Anterior cingulate cortex (tissue), 58 donors: ENCODE data around the gene RRP1B.

ENCODE experiments used
- DNase-seq, 58 donors: peaks; one replicate each; lab custom pipeline; 2025; lab: John Stamatoyannopoulos, UW

RRP1B gene

GRCh38 chr21:43736224-43736883, 77.0 kb downstream of the RRP1B start:
- DNase-seq = no peak

GRCh38 chr21:43737158-43737950, 78.0 kb downstream of the RRP1B start:
- DNase-seq = peak in 2 of 58 donors; percentile 7 to 13

DNA sequence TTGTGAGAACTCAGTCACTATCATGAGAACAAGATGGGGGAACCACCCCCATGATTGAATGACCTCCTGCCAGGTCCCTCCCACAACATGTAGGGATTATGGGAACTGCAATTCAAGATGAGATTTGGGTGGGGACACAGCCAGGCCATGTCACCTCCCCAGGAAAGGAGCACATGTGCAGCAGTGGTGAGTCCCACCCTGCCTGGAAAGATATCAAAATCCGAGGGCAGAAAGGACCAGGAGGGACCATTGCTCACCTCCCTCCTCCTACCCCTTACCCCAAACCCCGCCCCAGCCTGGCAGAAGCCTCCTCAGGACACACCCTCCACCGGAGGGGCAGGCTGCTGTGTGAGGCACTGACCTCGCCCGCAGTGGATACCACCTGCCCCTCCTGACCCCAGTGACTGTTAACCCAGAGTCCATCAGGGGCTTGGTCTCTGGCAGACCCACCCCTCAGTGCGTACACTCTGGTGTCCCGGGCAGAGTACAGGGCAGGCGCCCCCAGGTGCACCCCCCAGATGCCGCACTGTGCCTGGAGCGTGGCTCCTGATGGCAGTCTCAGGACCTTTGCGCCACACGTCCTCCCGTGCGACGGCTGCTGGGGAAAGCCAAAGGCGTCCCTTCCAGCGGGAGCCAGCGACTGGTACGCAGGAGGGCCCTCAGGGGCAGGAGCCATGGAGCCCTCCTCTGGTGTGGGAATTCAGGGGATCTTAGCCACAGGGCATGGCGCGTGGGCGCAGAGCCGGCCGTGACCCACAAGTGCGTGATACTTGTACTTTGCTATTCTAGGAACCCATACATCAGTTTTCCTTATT, 80.5 kb downstream of the RRP1B start:
- no peak for DNase-seq

GRCh38 chr21:43740497-43741156, 81.3 kb downstream of the RRP1B start:
- DNase-seq = peak in 46 of 58 donors; percentile 16 to 87 (median 63)

GRCh38 chr21:43741423-43742096, 82.2 kb downstream of the RRP1B start:
- peak in 1 of 58 donors; percentile 28 for DNase-seq

- no peak for DNase-seq
Observed at GRCh38 chr21:43743947-43744346, 84.6 kb downstream of the RRP1B start.

- DNase-seq = no peak
Observed at GRCh38 chr21:43744725-43745124, 85.4 kb downstream of the RRP1B start.
